HepG2 (cell line): Measurements from ENCODE around the gene TBC1D22A. TPM values are rescaled to one million over a fixed set of nuclear protein-coding genes. Genes with fewer than 3 reads are reported as not detected.
A peak's percentile ranks its signal among the peaks of the same experiment; 100 is the strongest.

ENCODE experiments used
- DZIP1 ChIP-seq: sonication (generic); formaldehyde crosslinking; IDR thresholded peaks from 2 replicates; pipeline ENCODE4 v1.5.0; 2020; ENCODE audit warnings: mild to moderate bottlenecking, missing genetic modification reagents
- GABPB1 ChIP-seq: IDR thresholded peaks from 2 replicates; pipeline ENCODE4 v1.6.1; 2016; ENCODE audit warnings: mild to moderate bottlenecking, missing genetic modification reagents, moderate library complexity, missing compliant biosample characterization
- HHEX ChIP-seq: IDR thresholded peaks from 2 replicates; pipeline ENCODE4 v1.6.1; 2016; ENCODE audit warnings: control low read depth
- HMGA1 ChIP-seq: sonication (generic); formaldehyde crosslinking; conservative IDR thresholded peaks from 2 replicates; pipeline ENCODE4 v1.4.0; 2020; ENCODE audit warnings: missing genetic modification reagents
- HOXA7 ChIP-seq: sonication (generic); formaldehyde crosslinking; IDR thresholded peaks from 2 replicates; pipeline ENCODE4 v1.8.1; 2022; ENCODE audit warnings: mild to moderate bottlenecking, missing genetic modification reagents, moderate library complexity
- MTA3 ChIP-seq: sonication (generic); formaldehyde crosslinking; IDR thresholded peaks from 2 replicates; pipeline ENCODE4 v1.4.0; 2020; ENCODE audit warnings: missing genetic modification reagents
- PHF8 ChIP-seq: sonication (generic); formaldehyde crosslinking; IDR thresholded peaks from 2 replicates; pipeline ENCODE4 v1.5.0; 2020; ENCODE audit warnings: missing genetic modification reagents
- SMYD3 ChIP-seq: sonication (generic); formaldehyde crosslinking; IDR thresholded peaks from 2 replicates; pipeline ENCODE4 v1.8.1; 2023; ENCODE audit warnings: mild to moderate bottlenecking, missing genetic modification reagents
- TCF7 ChIP-seq: sonication (generic); IDR thresholded peaks from 2 replicates; pipeline ENCODE4 v1.6.1; 2016; ENCODE audit warnings: antibody characterized with exemption, low read depth
- TRIM24 ChIP-seq: sonication (generic); formaldehyde crosslinking; IDR thresholded peaks from 2 replicates; pipeline ENCODE4 v1.8.0; 2022; ENCODE audit warnings: mild to moderate bottlenecking, missing genetic modification reagents
- ZBTB39 ChIP-seq: sonication (generic); formaldehyde crosslinking; IDR thresholded peaks from 2 replicates; pipeline ENCODE4 v1.5.0; 2020; ENCODE audit warnings: missing genetic modification reagents
- ZBTB40 ChIP-seq, 2 experiments: fragments of 450-650 bp in 1 of 2; sonication (generic) in 1 of 2; formaldehyde crosslinking in 1 of 2; IDR thresholded peaks; 2 replicates each; pipeline versions ENCODE4 v1.6.1 to v1.8.0; 2016 to 2022; ENCODE audit warnings: antibody characterized with exemption in 1 of 2, mild to moderate bottlenecking in 1 of 2, missing genetic modification reagents in 1 of 2
- ZNF235 ChIP-seq: sonication (generic); formaldehyde crosslinking; IDR thresholded peaks from 2 replicates; pipeline ENCODE4 v1.8.1; 2023; ENCODE audit warnings: mild to moderate bottlenecking, missing genetic modification reagents, borderline replicate concordance
- ZNF547 ChIP-seq: sonication (generic); formaldehyde crosslinking; IDR thresholded peaks from 2 replicates; pipeline ENCODE4 v1.5.1; 2020; ENCODE audit warnings: mild to moderate bottlenecking, missing genetic modification reagents
- ZNF619 ChIP-seq: sonication (generic); formaldehyde crosslinking; IDR thresholded peaks from 2 replicates; pipeline ENCODE4 v1.4.0; 2020; ENCODE audit warnings: mild to moderate bottlenecking, missing genetic modification reagents
- ZNF788 ChIP-seq: sonication (generic); formaldehyde crosslinking; IDR thresholded peaks from 2 replicates; pipeline ENCODE4 v1.5.0; 2020; ENCODE audit warnings: mild to moderate bottlenecking, missing genetic modification reagents, borderline replicate concordance
- polyA plus RNA-seq, 8 experiments: library from polyadenylated mRNA; depleted of rRNA in 3 of 8; stranded (reverse) in 7 of 8; unstranded in 1 of 8; fragments of >200 nt; fragmentation: Illumina TruSeq in 4 of 8; extraction: Trizol in 4 of 8; gene quantifications; 2 replicates each; pipeline versions ENCODE4 v1.2.1 to v1.2.3, GENCODE V29; 2011 to 2016; ENCODE audit warnings: low read depth in 4 of 8, missing spikeins in 1 of 8, mixed read lengths in 1 of 8; ENCODE audit not compliant: insufficient read depth in 1 of 8
- total RNA-seq, 5 experiments: library from RNA; depleted of rRNA; stranded (reverse); fragments of >200 nt; fragmentation: Illumina TruSeq; extraction: Trizol; gene quantifications; 2 replicates each; pipeline ENCODE4 v1.2.3, GENCODE V29; 2016; ENCODE audit warnings: low read depth in 1 of 5

Gene TBC1D22A
- total and polyA plus RNA-seq, 2 of the 13 experiments (the other 11 are each of a cell fraction or from before 2014, with no cell fraction given) = 17.3 to 18.0 TPM

- TF ChIP-seq HHEX (CRISPR knock-in tag) = no peak
- peak; percentile 76; the same call in 1 of the 2 replicates for TF ChIP-seq ZNF619 (CRISPR knock-in tag)
- TF ChIP-seq HMGA1 = no peak
- peak; percentile 12; the same call in 1 of the 2 replicates for TF ChIP-seq GABPB1 (CRISPR knock-in tag)
- TF ChIP-seq MTA3 = no peak
- no peak for TF ChIP-seq TRIM24 (CRISPR knock-in tag)
- TF ChIP-seq PHF8 = no peak
- no peak for TF ChIP-seq ZBTB39 (CRISPR knock-in tag)
- TF ChIP-seq SMYD3 (CRISPR knock-in tag) = no peak
- TF ChIP-seq ZBTB40 (IDR thresholded peaks at IDR 0.05) = no peak
- peak; percentile 62; the same call in 1 of the 2 replicates for TF ChIP-seq ZBTB40 (CRISPR knock-in tag; IDR thresholded peaks at IDR 0.05)
- TF ChIP-seq ZNF547 (CRISPR knock-in tag) = no peak
- no peak for TF ChIP-seq TCF7
- no peak for TF ChIP-seq HOXA7 (CRISPR knock-in tag)
- TF ChIP-seq DZIP1 (CRISPR knock-in tag) = no peak
- no peak for TF ChIP-seq ZNF235 (CRISPR knock-in tag)
- peak; percentile 45; the same call in 1 of the 2 replicates for TF ChIP-seq ZNF788 (CRISPR knock-in tag)
Measured at GRCh38 chr22:46744581-46744980, 17.9 kb upstream of the TBC1D22A start (continued).
